Measurements from ENCODE around the gene VIPR2.

Gene VIPR2

DNA sequence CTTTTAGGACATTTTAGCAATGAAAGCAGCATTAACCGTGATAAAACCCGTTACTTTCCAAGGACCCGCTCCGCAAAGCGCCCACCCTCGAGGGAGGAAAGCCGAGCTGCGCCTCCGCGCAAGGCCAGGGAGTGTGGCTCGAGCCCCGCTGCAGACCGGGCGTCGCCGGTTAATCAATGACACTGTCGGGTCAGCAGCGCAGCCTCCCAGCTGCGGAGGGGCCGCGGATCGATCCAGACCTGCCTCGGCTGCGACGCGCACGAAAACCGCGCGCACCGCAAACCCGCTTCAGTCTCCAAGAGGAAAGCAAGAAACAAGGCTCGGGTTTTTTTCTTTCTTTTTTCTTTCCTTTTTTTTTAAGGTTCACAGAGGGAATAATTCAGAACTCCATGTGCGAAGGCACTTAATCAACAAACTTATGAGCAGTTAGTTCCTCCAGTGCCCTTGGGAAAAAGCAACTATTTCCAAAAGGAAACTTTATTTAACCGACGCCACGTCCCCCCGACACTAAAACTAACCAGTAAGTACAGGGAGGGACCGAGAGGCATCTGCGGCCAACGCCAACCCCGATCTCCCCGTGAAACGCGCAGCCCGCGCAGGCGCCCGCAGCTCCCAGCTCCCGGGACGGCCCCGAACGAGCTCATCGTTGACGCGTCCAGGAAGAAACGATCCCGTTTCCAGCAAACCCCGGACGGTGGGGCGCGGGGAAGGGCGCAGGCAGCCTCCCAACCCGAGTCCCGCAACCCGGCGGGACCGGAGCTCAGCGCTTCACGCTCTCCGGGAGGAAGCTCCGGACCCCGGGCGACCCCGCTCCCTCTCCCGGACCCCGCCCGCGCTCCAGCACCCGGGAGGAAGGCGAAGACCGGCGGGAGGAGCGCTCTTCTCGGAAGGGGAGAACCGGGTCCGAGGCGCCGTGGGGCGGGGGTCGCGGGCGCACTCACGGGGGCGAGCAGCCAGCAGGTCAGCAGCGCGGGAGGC lies 598 bp downstream of the VIPR2 start:
- H3K4me3 ChIP-seq (ENCODE audit: low read length): no peak overlapping the region
- no peak for DNase-seq (ENCODE audit: low read depth)
- TF ChIP-seq, protein P1, sequence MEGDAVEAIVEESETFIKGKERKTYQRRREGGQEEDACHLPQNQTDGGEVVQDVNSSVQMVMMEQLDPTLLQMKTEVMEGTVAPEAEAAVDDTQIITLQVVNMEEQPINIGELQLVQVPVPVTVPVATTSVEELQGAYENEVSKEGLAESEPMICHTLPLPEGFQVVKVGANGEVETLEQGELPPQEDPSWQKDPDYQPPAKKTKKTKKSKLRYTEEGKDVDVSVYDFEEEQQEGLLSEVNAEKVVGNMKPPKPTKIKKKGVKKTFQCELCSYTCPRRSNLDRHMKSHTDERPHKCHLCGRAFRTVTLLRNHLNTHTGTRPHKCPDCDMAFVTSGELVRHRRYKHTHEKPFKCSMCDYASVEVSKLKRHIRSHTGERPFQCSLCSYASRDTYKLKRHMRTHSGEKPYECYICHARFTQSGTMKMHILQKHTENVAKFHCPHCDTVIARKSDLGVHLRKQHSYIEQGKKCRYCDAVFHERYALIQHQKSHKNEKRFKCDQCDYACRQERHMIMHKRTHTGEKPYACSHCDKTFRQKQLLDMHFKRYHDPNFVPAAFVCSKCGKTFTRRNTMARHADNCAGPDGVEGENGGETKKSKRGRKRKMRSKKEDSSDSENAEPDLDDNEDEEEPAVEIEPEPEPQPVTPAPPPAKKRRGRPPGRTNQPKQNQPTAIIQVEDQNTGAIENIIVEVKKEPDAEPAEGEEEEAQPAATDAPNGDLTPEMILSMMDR (conservative IDR thresholded peaks at IDR 0.05; ENCODE audit: low read length): no peak

DNA sequence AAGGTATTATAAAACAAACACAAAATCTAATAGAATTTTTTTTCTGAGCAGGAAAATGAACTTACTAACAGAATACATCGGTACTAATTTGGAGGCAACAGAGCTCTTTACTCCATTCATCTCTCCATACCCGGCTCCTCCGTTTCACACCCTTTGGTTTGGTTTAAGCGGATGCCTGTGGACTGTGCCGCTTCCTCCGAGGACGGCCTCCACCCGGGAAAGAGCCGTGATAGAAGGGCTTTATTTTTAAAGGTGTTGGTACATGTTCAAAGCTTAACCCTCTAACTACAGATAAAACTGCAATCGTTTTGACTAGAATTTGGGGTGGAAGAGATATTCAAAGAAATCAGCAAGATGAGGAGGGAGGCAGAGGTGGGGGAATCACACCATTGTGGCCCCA lies 1.9 kb downstream of the VIPR2 start:
- H3K4me3 ChIP-seq (ENCODE audit: low read length): no peak overlapping the region
- TF ChIP-seq, protein P1 (conservative IDR thresholded peaks at IDR 0.05; ENCODE audit: low read length): no peak
- DNase-seq (ENCODE audit: low read depth): no peak

DNA sequence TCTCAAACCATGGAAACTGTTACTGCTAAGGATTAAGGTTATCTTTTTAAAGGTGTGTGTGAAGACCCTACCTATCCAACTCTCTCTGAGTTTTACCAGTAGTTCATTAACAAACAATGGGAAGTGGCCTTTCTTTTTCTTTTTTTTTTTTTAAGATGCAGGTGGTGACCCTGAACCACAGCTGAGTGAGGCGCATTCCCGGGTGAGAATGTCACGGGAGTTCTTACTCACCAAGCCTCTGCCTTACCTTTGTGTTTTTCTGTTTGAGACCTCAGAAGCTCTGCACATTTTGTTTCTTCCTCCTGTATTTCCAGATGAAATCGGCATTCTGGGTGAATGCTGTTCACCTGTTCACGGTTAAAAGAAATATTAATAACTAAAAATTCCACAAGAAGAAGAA lies 2.5 kb downstream of the VIPR2 start:
- H3K4me3 ChIP-seq (ENCODE audit: low read length): no peak overlapping the region
- TF ChIP-seq, protein P1 (conservative IDR thresholded peaks at IDR 0.05; ENCODE audit: low read length): no peak
- DNase-seq (ENCODE audit: low read depth): no peak

DNA sequence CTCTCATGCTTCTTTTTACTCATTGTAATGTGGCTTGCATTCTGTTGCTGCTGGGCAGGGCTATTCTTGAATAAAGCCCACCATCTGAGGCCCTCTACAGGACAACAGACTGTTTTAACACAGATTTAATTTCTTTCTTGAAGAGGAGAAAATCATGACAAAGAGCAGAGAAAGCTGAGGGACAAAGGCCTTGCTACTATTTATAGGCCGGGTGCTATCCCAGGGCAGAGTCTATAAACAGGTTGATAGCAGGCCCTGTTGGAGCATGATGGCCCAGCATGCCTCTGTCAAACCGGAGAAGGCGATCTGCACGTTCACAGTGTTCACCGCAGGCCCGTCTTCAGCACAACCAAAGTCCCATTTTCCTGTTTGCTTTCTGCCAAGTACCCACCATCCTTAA lies 3.0 kb downstream of the VIPR2 start:
- DNase-seq (ENCODE audit: low read depth): no peak
- no peak overlapping the region for H3K4me3 ChIP-seq (ENCODE audit: low read length)
- TF ChIP-seq, protein P1 (conservative IDR thresholded peaks at IDR 0.05; ENCODE audit: low read length): no peak

DNA sequence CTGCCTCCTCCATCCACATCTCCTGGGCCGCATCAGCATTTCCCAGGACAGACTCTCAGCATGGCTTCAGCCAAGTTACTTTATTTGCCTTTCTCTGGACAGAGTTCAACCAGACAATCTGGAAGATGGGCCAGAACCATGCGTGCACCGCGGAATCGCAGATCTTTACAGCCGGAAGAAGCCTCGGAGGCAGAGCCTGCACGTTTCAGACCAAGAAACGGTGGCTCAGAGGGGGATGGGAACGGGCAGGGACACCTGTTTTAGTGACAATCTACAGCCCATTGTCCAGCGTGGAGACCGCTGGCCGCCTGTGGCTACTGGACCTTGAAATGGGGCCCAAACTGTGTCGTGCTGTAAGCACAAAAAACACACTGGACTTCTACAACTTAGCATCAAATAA lies 3.5 kb downstream of the VIPR2 start:
- TF ChIP-seq, protein P1 (conservative IDR thresholded peaks at IDR 0.05; ENCODE audit: low read length): no peak
- no peak overlapping the region for H3K4me3 ChIP-seq (ENCODE audit: low read length)
- DNase-seq (ENCODE audit: low read depth): no peak

DNA sequence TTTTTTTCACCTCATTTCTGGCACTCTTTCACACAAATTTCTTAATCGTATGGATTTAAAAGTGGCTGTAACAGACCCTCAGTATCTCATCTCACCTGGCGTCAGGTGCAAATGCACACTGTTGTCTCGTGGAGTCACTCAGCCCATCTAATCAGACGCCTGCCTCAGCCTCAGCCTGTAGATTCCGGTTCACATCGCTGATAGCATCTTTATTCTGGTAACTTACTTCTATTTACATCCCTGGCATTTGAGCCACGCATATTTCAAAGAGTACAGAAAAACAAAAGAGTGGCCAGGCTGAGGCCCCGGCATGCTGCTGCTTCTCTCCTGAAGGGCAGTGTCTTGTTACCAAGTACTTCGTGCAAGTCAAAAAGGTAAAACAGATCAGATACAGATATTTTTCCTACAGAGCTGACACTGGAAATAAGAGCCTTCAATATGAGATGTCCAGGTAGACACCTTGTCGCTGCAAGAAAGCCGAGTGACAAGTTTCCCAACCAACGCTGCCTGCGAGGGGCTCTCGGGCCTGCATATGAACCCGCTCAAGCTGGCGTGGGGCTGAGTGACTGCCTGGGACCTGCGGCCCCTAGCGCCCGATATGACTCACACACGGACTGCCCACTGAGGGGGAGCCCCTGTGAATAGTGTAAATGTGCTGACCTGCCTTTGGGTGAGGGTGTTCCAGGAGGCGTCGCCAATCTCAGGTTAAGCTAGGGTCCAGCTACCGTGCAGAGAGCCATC lies 4.3 kb downstream of the VIPR2 start:
- no peak for DNase-seq (ENCODE audit: low read depth)
- H3K4me3 ChIP-seq (ENCODE audit: low read length): no peak overlapping the region
- TF ChIP-seq, protein P1 (conservative IDR thresholded peaks at IDR 0.05; ENCODE audit: low read length): no peak

All from AG10803 (cell line).